HG03575 (cell line): ENCODE measurements around the gene PTPRN2.

Source experiments
- ATAC-seq: cut with Tn5 transposase; IDR thresholded peaks from one replicate; pipeline ENCODE4 v1.9.1; 2021; ENCODE audit not compliant: unreplicated experiment, insufficient number of reproducible peaks, low FRiP score; ENCODE audit errors: extremely low read depth

PTPRN2 gene

DNA sequence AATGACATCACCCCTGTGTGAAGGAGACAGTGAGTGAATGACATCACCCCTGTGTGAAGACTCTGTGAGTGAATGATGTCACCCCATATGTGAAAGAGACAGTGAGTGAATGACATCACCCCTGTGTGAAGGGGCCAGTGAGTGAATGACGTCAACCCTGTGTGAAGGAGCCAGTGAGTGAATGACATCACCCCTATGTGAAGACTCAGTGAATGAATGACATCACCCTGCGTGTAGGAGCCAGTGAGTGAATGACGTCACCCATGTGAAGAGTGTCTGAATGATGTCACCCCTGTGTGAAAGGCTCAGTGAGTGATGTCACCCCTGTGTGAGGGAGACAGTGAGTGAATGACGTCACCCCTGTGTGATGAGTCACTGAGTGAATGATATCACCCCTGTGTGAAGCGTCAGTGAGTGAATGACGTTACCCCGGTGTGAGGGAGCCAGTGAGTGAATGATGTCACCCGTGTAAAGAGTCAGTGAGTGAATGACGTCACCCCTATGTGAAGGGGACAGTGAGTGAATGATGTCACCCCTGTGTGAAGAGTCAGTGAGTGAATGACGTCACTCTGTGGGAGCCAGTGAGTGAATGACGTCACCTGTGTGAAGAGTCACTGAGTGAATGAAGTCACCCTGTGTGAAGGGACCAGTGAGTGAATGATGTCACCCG, 478.1 kb downstream of the PTPRN2 start:
- ATAC-seq: no peak

DNA sequence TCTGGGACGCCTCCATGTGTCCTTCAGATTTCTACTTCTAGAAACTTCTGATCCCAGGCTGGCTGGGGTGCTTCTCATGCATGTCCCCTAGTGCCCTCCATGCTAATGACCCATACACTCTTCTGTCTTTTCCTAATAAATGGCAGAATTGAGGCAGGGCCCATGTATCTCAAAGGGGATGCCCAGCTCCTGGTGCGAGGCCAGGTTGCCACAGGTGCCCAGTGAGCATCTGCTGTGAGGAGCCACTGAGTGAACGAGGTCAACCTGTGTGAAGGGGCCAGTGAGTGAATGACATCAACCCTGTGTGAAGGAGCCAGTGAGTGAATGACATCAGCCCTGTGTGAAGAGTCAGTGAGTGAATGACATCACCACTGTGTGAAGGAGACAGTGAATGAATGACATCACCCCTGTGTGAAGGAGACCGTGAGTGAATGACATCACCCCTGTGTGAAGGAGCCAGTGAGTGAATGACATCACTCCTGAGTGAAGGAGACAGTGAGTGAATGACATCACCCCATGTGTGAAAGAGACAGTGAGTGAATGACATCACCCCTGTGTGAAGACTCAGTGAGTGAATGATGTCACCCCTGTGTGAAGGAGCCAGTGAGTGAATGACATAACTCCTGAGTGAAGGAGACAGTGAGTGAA, 478.9 kb downstream of the PTPRN2 start:
- no peak for ATAC-seq

DNA sequence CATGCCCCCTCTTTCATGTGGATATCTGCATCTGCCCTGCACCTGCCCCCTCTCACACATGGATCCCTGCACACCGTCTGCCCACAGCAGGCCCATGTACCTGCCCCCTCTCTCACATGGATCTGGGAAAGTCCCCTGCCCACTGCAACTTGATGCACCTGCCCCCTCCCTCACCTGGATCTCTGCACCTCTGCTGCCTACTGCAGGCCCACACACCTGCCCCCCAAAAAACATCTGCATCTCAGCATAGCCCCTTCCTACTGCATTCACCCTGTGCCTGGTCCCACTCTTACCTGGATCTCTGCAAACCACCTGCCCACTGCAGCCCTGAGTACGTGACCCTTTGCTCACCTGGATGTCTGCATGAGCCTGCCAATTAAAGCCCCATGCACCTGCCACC, 479.8 kb downstream of the PTPRN2 start:
- no peak for ATAC-seq

DNA sequence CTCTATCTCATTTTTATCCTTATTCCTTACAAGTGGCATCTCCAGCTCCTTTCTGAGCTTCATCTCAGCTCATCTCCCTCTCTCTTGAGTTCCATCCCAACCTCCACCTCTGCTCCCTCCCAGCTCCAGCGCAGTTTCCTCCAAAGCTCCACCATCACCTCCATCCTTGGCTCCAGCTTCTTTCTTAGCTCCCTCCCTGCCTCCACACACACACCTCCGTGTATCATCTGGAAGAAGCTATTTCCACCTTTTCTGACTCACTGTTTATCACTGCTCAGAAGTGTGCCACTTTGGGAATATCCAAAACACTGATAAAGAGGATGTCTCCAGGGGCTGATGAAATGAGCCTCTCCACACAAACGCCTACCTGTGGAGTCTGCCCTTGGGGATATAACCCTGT, 481.4 kb downstream of the PTPRN2 start:
- no peak for ATAC-seq

DNA sequence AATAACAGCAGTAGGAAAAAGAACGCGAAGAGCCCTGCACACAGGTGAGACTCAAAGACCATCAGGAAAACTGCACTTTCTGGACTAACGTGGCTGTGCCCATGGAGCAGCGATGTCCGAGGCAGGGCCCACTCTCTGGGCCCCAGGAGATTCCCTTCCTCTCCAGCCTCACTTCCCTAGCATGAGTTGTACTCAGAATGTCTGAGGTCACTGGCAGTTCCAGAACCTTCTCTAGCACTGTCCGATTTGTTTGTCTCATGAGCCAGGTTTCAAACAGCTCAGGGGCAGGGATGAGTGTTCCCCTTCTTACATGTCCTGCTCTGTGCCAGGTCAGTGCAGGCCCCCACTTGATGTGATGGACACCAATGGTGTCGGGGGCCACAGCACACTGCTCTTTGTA, 484.2 kb downstream of the PTPRN2 start:
- no peak for ATAC-seq

DNA sequence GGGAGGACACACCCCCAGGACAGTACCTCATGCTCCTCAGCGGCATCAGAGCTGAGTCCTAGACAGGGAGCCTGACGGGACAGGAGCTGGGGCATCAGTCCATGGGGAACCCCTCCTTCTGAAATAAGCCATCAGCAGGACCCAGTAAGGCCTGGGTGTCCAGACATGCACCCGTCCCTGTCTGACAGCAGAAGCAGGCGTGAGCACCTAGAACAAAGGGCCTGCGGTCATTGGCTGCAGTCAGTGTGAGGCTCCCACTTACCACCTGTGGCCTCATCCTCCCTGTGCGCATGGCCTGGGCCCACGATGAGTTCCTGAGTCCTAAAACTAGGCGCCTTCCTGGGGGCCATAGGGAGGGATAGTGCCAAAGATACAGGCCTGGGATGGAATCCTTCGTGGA, 484.7 kb downstream of the PTPRN2 start:
- ATAC-seq: no peak

DNA sequence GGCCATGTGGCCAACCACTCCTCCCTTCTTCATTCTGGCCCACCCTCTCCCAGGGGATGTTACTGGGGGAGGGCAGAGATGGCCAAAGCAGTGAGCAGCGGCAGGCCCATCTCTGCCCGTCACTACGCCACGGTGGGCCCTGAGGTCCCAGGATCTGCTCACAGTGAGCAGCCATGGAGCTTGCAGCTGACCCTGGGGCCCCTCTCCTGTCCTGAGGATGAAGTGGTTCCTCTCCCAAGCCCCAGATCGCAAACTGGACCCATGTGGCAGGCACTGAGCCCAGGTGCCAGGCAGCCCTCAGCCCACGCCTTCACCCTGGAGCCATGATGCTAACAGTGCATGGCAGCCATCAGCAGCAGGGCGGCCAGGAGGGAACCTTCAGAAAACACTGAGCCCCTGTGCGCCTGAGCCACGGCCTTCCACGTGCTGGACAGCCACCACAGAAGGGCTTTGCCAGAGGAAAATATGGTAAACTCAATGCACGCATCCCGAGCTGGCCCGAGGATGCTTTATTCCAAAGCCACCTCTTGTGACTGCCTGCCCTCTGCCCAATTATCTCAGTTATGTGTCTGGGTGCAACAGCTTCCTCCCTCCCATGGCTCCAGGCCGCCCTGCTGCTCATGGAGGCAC, 485.7 kb downstream of the PTPRN2 start:
- no peak for ATAC-seq

DNA sequence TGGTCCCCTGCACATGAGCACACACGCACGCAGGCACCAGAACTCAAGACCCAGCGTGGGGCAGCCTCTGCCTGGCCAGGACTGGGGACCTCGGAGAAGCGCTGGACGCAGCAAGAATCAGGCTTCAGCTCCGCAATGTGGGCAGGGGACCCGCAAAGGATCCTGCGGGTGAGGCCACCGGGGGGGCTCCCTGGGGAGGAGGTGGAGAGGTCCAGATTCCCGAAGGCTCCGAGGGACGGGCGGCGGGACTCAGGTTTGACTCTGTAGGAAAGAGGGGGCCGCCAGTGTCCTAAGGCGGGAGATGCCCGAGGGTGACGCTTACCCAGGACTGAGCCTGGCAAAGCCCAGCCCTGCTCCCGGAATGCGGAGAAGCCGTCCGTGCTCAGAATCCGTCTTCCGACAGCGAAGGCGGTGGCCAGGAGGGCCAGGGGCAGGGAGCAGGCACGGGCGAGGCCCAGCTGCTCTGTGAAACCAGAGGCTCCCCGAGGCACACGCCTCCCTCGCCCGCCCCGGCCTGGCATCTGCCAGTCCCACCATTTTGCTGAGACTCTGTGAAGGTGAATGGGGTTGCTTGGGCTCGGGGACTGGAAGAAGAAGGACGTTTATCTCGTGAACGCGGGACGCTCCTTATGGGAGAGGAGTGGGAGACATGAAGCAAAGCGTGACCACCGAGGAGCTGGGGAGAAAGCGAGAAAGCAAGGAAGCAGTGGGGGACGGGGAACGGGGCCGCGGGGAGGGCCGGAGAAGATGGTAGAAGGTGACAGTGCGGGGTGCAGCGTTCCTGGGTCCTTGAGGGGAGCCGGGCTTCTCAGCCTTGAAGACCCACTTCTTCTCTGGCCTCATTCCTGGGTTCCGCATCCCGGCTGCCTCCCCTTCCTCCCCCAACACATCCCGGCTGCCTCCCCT, 489.2 kb downstream of the PTPRN2 start:
- ATAC-seq: no peak

DNA sequence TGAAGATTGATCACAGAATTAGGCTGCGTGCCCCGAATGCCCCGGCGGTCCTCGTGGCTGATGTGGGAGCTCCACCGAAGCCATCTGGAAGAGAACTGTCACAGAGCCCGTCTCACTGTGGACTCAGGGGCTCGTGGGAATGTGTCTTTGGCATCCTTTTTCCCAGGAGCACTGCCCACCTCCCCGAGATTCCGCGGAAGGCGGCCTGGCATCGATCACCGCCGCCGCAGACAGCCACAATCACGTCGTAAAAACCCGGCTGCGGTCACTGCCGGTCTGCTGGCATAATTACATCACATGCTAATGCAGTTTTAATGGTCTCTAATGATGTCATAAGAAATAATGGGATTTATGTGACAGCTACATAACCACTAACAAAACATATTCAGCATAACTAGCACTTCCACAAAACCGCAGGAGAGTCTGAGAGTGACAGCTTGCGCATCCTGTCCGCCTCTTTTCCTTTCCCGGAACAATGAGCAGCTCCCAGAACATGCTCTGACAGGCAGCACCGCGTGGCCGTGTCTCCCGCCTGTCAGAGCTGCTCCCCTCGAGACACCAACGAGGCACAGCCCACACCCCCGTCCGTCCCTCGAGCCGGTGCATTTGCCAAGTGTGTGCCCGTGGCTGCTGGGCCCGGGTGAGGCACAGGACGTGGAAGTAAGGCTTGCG, 490.0 kb downstream of the PTPRN2 start:
- no peak for ATAC-seq

DNA sequence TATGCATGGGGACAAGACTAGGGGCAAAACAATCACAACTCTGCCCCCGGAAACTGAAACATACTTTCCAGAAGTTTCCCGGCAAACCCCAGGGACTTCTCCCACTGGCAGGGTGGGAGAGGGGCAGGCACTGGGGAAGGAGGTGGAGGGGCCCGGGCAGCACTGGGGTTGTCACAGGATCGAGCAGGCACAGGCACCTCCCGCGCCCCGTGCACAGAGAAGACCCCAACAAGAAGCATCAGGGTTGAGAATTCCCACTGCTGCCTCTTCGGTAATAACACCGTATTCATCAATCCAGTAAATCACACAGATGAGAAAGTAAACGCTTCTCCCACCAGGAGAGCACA, 490.5 kb downstream of the PTPRN2 start:
- ATAC-seq: no peak

DNA sequence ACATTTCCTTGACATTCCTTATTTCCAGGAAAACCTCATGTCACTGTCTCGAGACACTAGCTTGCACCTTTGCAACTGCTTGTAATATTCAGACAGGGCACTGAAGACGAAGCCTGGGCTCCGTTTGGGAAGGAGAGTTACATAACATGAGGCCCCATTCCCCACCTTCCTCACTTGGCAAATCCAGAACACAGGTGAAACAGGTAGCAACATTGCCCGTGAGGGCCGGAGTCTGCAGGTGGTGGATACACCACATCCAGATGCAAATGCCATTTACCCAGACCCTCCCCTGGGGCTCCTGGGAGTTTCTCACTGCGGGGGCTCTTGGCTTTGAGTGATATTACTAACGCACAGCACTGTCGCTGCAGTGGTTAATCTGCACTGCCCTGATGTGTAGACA, 491.0 kb downstream of the PTPRN2 start:
- ATAC-seq: no peak

DNA sequence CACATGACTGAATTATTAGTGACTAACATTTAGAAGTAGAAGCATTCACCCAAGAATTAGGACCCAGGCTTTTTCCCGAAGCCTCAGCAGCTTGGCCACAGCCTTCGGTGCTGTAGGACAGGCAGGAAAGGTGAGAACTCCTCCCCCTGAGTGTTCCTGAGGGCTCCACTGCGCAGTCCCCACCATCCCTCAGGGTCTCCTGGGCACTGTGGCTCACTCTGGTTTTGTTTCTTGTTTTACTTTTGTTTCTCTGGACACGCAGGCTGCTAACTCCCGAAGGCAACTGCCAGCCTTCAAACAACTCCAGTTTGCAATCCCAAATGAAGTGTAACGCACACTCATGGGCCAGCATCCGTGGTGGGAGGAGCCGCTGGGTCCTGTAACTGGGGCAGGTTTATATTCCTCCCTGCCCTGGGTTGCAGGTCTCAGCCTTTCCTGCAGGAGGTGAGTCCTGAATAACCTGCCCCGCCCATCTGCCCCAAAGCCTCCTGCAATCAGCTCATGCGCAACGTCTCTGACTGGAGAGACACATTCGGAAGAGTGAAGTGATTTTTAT, 492.9 kb downstream of the PTPRN2 start:
- no peak for ATAC-seq

DNA sequence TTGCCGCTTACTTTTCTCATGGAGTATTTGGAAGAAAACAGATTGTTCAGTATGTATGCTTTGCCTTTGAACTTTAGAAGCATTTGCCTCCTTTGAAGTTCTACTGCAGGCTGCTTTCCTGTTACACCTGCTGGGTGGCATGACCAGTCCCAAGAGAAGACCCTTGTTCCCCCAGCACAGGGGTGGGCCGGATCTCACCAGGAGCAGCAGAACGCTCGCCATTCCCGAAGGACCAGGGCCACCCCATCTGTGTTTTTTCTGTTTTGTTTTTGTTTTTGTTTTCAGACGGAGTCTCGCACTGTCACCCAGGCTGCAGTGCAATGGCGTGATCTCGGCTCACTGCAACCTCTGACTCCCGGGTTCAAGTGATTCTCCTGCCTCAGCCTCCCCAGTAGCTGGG, 493.6 kb downstream of the PTPRN2 start:
- no peak for ATAC-seq

DNA sequence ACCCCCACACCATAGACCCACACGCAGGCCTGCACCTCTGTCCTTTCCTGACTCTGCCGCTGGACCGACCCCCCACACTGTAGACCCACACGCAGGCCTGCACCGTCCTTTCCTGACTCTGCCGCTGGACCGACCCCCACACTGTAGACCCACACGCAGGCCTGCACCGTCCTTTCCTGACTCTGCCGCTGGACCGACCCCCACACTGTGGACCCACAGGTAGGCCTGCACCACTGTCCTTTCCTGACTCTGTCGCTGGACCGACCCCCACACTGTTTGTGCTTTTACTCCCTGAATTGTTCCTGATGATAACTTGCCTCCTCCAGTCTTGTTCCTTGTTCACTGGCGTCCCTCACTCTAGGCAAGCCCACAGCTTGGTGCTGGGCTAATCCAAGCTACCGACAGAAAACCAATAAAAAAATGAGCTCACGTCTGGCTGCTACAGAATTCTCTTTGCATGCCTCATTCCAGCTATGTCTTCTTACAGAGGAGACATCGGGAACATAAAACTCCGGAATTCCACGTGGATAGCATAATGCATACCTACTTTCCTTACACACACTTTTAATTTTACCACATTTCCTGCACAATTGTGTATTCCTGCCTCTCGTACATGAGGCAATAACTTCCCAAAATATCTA, 494.3 kb downstream of the PTPRN2 start:
- ATAC-seq: no peak

DNA sequence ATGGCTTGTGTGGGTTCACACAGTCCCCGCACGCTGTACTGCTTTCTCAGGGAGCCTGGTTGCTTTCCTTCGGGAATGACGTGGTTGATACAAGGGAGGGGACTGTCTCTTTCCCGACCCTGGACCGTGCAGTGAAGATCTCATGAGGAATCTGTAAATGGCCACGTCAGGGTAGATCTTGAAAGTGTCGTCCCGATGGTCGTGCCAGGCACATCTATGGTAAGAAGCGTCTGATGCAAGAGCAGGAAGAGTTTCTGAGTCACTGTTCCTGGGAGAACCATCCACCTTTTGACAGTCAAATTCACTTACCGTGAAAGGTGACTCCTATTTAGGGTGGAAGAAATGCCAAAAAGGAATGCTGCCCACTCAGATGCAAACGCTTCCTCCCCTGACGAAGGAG, 500.4 kb downstream of the PTPRN2 start:
- ATAC-seq: no peak

DNA sequence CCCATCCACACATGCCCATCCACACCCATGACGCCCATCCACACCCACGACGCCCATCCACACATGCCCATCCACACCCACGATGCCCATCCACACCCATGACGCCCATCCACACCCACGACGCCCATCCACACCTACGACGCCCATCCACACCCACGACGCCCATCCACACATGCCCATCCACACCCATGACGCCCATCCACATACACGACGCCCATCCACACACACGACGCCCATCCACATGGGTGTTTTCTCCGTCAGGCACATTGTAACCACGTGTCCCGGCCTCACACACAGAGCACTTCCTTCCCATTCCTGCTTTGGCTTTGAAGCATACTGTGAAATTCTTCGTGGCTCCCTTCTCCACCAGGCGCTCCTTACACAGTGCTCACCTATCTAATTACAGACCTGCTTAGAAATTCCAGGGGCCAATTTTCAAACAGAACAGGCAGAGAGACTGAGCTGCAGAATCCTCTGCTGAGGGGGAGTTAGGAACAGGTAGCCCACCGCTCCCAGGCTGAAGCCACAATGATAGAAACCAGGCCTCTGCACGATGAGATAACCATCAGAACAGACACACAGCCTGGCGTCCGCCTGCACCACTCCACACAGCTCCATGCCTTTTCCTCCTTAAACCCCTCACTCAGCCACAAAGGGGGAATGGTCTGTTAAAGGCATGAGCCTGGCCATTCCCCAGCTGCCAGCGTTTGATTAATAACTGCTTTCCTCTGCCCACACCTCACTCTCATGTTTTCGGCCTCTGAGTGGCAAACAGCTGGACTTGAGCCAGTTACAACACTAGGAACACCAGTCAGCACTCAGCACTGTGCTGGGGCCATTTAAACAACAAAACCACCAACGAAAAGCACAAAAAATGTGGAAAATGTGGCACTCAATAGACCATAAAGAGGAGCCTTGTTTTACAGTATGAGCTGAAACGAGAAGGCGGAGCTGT, 501.6 kb downstream of the PTPRN2 start:
- ATAC-seq: no peak

DNA sequence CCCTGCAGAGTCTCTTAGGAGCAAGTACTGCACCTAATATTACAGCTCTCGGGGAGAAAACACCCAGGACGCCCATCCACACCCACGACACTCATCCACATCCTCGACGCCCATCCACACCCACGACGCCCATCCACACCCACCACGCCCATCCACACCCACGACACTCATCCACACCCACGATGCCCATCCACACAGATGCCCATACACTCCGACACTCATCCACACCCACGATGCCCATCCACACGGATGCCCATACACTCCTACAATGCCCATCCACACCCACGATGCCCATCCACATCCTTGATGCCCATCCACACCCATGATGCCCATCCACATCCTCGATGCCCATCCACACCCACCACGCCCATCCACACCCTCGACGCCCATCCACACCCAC, 503.1 kb downstream of the PTPRN2 start:
- no peak for ATAC-seq
